Measurements from ENCODE around the gene SDR42E1.
"Not testable (repeated sequence)": the region's sequence is repeated elsewhere in the genome, so short reads cannot be mapped to it uniquely, and the experiment has no call there.

The SDR42E1 gene

GRCh38 chr16:82034981-82035612 lies 23.8 kb upstream of the SDR42E1 start, which contains the start of gene HSD17B2:
Gene HSD17B2, plus strand, starts transcription at chr16:82035253. Its CDS starts 172 bp downstream, at chr16:82035425.
- no peak for DNase-seq

- DNase-seq = no peak
Observed at GRCh38 chr16:82033683-82034300, 22.5 kb upstream of the SDR42E1 start.

- DNase-seq = no peak
Observed at GRCh38 chr16:82033006-82033405, 21.7 kb upstream of the SDR42E1 start.

- DNase-seq = no peak
Observed at GRCh38 chr16:82031116-82032084, 20.1 kb upstream of the SDR42E1 start.

- no peak for DNase-seq
Observed at GRCh38 chr16:82027629-82028064, 16.4 kb upstream of the SDR42E1 start.

- no peak for DNase-seq
Observed at GRCh38 chr16:82024883-82025282, 13.6 kb upstream of the SDR42E1 start.

GRCh38 chr16:82024316-82024715 lies 13.0 kb upstream of the SDR42E1 start:
- DNase-seq = no peak

GRCh38 chr16:82023206-82023605 lies 11.9 kb upstream of the SDR42E1 start:
- DNase-seq = no peak

GRCh38 chr16:82020051-82020450 lies 8.8 kb upstream of the SDR42E1 start:
- no peak for DNase-seq

GRCh38 chr16:82019535-82019934 lies 8.3 kb upstream of the SDR42E1 start:
- no peak for DNase-seq

GRCh38 chr16:82017911-82018568 lies 6.8 kb upstream of the SDR42E1 start:
- DNase-seq = no peak

GRCh38 chr16:82016964-82017363 lies 5.7 kb upstream of the SDR42E1 start:
- DNase-seq = no peak

GRCh38 chr16:82016263-82016662 lies 5.0 kb upstream of the SDR42E1 start:
- DNase-seq = no peak

GRCh38 chr16:82013139-82013538 lies 1.9 kb upstream of the SDR42E1 start:
- DNase-seq = no peak

GRCh38 chr16:82010649-82011048 lies 621 bp downstream of the SDR42E1 start:
- no peak for DNase-seq

GRCh38 chr16:82009789-82010188 lies 1.5 kb downstream of the SDR42E1 start:
- not testable (repeated sequence) for DNase-seq

- no peak for DNase-seq
Observed at GRCh38 chr16:82008957-82009592, 2.2 kb downstream of the SDR42E1 start.

GRCh38 chr16:82007189-82007588 lies 4.1 kb downstream of the SDR42E1 start:
- DNase-seq = no peak

GRCh38 chr16:82006036-82006435 lies 5.2 kb downstream of the SDR42E1 start:
- no peak for DNase-seq

GRCh38 chr16:82005027-82005830 lies 6.0 kb downstream of the SDR42E1 start:
- no peak for DNase-seq

- no peak for DNase-seq
Observed at GRCh38 chr16:82004601-82005000, 6.7 kb downstream of the SDR42E1 start.

- no peak for DNase-seq
Observed at GRCh38 chr16:82002831-82003230, 8.4 kb downstream of the SDR42E1 start.

All from activated naive CD4-positive, alpha-beta T cell (primary cell).